GM18508 (cell line): ENCODE results near the gene LEFTY1.
A peak's percentile ranks its signal among the peaks of the same experiment; 100 is the strongest.
"Not testable (repeated sequence)": the region's sequence is repeated elsewhere in the genome, so short reads cannot be mapped to it uniquely, and the experiment has no call there.

Source experiments
- ATAC-seq: cut with Tn5 transposase; IDR thresholded peaks from one replicate; pipeline ENCODE4 v1.9.1; 2021; ENCODE audit warnings: moderate number of reproducible peaks; ENCODE audit not compliant: insufficient read depth, unreplicated experiment

The LEFTY1 gene

GRCh38 chr1:225852413-225853124, 36.4 kb downstream of the LEFTY1 start:
- no peak for ATAC-seq

DNA sequence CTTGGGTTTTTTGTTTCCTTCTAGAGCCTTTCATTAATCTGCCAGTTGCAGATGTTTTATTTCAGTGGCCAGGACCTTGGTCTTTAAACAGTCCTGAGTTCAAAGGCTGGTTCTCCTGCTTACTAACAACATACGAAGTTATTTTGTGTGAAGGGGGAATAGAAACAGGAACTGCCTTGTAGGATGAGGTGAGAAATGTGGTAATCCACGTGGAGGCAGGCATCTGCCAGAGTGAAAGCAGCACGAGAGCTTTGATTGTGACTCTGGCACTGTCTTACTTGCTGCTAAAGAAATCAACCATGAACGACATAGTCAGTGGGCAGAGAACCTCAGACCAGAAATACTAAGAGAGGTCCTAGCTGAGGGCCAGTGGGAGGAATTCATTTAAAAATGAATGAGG, 37.1 kb downstream of the LEFTY1 start:
- peak; percentile 46 for ATAC-seq

DNA sequence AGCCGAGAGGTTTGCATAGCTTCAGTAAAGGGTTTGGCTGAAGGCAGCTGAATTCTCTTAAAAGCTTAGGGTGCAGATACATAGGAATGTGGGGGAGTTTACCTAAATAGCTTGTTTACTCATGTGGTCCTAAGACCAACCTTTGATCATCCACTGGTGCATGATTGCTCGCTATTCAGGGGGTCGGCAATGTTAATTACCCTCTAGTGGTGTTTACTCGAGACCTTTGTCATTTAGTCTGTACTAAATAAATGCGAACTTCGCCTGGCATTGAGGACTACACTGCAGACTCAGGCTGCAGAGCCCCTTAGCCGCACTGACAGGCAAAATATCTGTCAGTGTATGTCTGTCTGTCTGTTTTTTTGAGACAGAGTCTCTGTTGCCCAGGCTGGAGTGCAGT, 38.6 kb downstream of the LEFTY1 start:
- no peak for ATAC-seq

DNA sequence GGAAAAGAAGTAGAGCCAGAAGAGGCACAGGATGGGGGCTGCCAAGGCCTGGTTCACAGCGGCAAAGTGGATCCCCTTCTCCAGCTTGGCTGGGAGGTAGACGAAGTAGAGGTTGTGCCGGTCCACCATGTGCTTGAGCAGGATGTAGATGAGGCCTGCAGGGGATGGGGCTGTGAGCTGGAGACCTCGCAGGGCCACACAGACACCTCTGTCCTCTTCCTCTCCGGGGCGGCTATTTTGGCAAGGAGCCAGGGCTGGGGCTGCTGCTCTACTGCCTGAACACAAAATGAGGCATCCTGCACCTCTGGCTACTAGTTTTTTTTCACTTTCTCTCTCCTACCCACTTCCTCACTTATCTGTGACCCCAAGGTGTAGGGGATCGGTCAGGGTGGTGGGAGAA, 39.0 kb downstream of the LEFTY1 start:
- ATAC-seq: no peak

GRCh38 chr1:225848030-225848955, 40.7 kb downstream of the LEFTY1 start:
- peak; percentile 37 for ATAC-seq

- no peak for ATAC-seq
These were observed 41.3 kb downstream of the LEFTY1 start for GRCh38 chr1:225847610-225848009.

DNA sequence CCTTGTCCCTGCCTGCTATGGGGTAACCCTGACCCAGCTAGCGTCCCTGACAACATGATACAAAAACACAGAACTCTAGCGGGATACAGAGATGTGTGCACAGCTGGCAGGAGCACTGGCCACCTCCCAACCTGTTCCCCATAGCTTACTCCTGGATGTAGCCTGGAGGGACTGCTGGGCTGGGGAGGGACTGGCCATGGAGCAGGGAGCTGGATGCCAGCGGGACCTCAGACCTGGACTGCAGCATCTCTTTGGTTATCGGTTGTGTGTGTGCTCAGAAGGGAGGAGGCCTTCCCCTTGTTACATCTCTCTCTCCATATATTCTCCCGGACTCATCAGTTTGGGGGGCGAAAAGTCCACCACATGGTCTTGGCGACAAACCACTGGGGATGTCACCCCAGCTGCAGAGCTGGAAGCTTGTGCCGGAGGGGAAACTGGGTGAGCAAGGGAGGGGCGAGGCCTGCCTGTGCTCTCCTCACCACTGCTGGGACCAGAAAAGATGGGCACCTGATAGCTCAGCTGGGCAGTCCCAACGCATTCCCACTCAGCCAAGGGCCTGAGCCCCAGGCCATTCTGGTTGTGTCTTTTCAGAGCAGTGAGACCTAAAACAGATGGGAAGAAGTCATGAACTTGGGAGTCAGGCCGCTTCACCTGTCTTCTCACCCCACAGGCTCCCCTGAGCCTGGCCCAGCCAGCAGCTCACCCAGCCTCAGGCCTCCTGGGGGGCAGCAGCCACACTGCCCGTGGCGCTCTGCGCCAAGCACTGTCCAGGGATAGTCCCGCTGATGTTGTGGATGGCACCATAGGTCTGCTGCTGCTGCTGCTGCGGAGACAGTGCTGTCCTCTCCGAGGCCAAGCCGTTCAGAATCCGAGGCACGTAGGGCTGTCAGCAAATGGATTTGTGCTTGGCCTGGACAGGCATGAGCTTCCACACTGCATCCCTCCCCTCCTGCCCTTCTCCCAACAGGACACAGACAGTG, 42.3 kb downstream of the LEFTY1 start:
- no peak for ATAC-seq

DNA sequence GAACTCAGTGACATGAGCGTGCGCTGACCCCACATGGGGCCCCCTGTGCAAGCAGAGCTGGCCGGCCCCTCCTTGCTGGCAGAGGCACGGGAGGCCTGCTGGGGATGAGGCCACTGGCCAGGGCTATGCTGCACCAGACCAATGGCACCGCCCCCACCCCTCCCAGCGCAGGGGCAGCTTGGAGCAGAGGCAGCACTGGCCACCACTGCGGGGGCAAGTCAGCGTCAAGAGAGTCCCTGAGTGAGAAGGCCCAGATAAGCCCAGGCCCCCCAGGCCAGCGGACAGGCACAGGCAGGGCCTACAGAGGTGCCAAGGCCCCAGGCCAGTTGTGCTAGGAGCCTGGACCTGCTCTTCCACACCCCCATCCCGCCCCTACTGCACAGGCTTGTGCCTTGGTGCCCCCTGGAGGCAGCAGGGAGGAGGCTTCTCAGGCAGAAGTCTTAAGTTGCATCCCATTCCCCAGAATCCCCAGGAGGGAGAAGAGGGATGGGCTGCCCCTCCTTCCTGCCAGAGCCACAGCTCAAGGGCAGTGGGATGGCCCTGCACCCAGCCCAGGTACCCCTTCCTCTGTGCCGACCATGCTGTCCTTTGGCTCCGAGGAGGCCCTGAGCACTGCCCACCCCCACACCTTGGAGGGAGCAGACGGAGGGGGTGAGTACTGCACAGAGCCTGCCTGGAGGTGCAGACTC, 43.2 kb downstream of the LEFTY1 start:
- no peak for ATAC-seq

DNA sequence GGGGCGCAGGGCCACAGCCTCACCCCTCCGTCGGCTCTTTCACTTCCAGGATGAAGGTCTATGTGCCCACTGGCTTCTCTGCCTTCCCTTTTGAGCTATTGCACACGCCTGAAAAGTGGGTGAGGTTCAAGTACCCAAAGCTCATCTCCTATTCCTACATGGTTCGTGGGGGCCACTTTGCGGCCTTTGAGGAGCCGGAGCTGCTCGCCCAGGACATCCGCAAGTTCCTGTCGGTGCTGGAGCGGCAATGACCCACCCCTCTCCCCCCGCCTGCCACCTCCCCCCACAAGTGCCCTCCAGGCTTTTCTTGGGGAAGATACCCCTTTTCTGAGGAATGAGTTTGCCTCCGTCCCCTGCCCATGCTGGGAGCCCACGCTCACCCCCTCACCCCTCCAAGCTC, 43.8 kb downstream of the LEFTY1 start:
- no peak for ATAC-seq

DNA sequence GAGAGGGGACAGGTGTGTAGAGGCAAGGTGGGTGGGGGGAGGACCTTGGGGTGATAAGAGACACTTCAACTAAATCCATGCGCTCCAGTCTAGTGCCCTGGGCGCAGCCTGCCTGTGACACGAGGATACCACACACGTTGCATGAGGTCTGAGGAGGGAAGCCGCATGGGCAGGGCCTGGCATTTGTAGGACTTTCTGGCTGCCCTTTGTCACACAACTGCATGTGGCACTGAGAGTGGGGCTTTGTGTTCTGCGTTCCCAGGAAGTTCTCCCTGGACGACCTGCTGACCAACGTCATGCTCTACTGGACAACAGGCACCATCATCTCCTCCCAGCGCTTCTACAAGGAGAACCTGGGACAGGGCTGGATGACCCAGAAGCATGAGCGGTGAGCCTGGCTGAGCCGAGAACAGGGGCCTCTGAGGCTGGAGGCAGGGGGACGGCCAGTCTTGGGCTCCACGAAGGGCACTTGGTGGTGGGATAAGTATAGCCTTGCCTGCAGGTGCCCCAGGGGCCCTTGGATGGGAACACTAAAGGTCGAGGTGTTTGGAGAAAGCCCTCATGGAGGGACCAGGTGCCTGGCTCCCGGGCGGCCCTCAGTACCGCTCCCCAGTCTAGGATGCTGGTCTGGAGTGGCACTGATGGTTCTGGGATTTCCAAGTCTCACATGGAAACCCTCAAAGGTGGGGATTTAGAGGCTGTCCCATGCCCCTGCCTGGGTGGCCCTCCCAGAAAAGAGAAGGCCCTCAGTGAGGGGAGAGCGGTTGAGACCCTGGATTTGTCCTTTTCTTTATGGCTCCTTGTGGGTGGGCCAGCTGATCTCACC, 44.5 kb downstream of the LEFTY1 start:
- no peak for ATAC-seq

DNA sequence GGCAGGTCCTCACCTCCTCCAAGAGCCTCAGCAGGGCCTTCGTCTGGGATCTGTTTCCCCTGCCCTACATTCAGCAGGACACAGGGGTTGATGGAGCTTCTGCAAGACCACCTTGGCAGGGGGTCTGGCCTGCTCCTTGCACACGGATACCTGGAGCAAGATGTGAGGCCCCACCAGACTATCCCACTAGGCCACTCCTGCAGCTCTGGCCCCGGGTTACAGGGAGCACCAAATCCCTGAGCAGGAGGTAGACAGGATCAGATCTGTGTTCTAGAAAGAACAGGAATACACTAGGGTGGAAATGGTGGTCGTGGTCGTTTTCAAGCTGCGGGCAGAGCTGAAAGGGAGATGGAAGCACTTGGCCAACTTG, 45.5 kb downstream of the LEFTY1 start:
- no peak for ATAC-seq

- no peak for ATAC-seq
These were observed 46.0 kb downstream of the LEFTY1 start for GRCh38 chr1:225842788-225843425.

DNA sequence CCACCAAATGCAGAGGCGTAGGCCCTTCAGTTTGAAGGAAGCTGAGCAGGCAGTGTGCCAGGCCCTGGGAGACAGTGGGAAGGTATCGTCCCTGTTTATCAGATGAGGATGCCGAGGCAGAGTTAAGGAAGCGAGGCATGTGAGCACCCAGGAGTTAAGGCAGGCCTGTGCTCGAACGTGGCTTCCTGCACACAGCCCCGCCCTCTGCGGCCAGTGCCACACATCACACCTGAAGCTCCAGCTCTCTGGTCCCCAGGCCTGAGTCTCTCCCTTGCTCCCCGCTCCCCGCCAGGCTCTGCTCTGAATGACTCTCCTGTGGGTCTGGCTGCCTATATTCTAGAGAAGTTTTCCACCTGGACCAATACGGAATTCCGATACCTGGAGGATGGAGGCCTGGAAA, 46.9 kb downstream of the LEFTY1 start:
- no peak for ATAC-seq

- no peak for ATAC-seq
These were observed 48.2 kb downstream of the LEFTY1 start for GRCh38 chr1:225840713-225841112.

GRCh38 chr1:225840223-225840610, 48.7 kb downstream of the LEFTY1 start:
- no peak for ATAC-seq

DNA sequence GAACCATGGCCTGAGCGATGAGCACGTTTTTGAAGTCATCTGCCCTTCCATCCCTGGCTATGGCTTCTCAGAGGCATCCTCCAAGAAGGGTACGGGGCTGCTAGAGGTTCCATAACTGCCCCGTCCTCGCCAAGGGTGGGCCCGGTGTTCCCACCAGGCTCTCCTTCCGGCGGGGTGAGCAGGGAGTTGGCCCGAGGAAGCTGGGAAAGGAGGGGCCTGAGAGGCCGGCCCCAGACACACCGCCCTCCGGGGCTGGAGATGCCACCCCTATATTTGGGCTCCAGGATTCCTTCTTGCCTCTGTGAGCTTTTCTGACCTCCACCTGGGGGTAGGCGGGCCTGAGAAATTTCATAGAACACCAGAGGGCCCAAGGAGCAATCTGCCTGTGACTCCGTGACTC, 50.2 kb downstream of the LEFTY1 start:
- ATAC-seq: no peak

- ATAC-seq: not testable (repeated sequence)
These were observed 52.6 kb downstream of the LEFTY1 start for GRCh38 chr1:225836296-225836695.
